ENCODE results near the gene INPP5E. TPM values are rescaled to one million over a fixed set of nuclear protein-coding genes. Genes with fewer than 3 reads are reported as not detected.

The INPP5E gene
- total RNA-seq, 1 donor from 2014 or later: 16.7 TPM

- Mint-ChIP-seq H3K4me1 (ENCODE audit: unreplicated experiment) (no peaks in the 10 kb centered on the region), H3K36me3 (ENCODE audit: unreplicated experiment) (peaks cover 23% of the 10 kb centered on the region), H3K4me3 (ENCODE audit: unreplicated experiment) (no peak overlapping the region), H3K27me3 (ENCODE audit: unreplicated experiment) (no peaks in the 10 kb centered on the region), H3K27ac (ENCODE audit: unreplicated experiment) (no peak overlapping the region), H3K9me3 (ENCODE audit: unreplicated experiment) (no peaks in the 10 kb centered on the region)
- no peak for DNase-seq (ENCODE audit: extremely low spot score, unreplicated experiment)
- TF ChIP-seq, protein P1, sequence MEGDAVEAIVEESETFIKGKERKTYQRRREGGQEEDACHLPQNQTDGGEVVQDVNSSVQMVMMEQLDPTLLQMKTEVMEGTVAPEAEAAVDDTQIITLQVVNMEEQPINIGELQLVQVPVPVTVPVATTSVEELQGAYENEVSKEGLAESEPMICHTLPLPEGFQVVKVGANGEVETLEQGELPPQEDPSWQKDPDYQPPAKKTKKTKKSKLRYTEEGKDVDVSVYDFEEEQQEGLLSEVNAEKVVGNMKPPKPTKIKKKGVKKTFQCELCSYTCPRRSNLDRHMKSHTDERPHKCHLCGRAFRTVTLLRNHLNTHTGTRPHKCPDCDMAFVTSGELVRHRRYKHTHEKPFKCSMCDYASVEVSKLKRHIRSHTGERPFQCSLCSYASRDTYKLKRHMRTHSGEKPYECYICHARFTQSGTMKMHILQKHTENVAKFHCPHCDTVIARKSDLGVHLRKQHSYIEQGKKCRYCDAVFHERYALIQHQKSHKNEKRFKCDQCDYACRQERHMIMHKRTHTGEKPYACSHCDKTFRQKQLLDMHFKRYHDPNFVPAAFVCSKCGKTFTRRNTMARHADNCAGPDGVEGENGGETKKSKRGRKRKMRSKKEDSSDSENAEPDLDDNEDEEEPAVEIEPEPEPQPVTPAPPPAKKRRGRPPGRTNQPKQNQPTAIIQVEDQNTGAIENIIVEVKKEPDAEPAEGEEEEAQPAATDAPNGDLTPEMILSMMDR (IDR thresholded peaks at IDR 0.05): no peak
Measured at GRCh38 chr9:136392538-136393449, 46.9 kb downstream of the INPP5E start.

DNA sequence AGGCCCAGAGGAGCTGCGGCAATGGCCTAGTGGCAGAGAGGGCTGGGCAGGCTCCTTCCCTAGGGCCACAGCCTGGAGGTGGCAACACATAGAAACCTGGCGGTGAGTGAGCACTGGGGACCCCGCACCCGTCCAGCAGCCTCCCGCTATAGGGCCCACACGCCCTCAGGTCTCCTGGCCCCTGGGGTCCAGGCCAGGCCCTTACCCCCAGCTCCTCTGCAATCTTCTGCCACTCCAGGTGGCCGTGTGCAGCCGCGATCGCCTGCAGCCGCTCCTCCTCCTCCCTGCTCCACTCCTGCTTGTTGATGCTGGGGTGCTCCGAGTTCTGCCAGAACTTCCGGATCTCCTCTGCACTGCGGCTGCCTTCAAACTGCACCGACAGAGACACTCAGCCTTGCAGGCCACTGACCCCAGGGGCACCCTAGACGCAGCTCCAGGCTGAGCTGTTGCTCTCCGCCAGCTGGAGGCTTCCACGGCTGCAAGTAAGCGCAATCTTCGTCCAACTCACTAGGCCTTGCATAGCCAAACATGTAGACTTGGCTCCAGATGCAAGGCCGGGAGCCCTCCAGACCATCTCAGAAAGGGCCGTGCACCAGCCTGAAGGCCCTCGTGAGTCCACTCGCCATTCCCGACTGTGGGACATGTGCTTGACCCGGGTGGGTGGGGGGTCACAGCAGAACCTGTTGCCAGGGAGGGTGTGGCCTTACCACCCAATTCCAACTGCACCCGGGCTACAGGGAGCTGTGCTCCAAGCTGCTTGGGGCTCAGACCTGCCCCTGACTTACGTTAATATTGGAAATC lies 47.7 kb downstream of the INPP5E start:
- no peaks in the 10 kb centered on the region for H3K4me1 Mint-ChIP-seq (ENCODE audit: unreplicated experiment)
- TF ChIP-seq, protein P1 (IDR thresholded peaks at IDR 0.05): no peak
- no peak overlapping the region for H3K4me3 Mint-ChIP-seq (ENCODE audit: unreplicated experiment)
- no peaks in the 10 kb centered on the region for H3K9me3 Mint-ChIP-seq (ENCODE audit: unreplicated experiment)
- peaks cover 23% of the 10 kb centered on the region for H3K36me3 Mint-ChIP-seq (ENCODE audit: unreplicated experiment)
- H3K27me3 Mint-ChIP-seq (ENCODE audit: unreplicated experiment): no peaks in the 10 kb centered on the region
- no peak for DNase-seq (ENCODE audit: extremely low spot score, unreplicated experiment)
- H3K27ac Mint-ChIP-seq (ENCODE audit: unreplicated experiment): no peak overlapping the region

DNA sequence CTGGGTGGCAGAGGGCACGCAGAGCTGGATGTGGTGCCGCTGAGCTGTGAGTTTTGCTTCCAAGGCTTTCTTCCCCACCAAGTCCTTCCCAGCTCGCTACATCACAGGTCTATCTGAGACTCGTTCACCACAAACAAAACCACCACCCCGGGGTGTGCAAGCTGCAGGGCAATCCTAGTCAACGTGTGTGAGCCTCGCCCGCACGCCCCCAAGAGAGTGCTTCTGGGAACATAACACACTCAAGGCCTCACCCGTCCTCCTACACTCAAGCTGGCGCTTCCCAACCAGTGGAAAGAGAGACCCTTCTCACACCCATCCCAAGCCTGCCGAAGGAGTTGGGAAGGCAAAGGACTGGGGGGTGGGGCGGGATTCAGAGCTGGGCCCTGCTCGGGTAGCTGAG lies 50.2 kb downstream of the INPP5E start:
- no peaks in the 10 kb centered on the region for H3K27me3 Mint-ChIP-seq (ENCODE audit: unreplicated experiment)
- H3K4me3 Mint-ChIP-seq (ENCODE audit: unreplicated experiment): no peak overlapping the region
- peaks cover 32% of the 10 kb centered on the region for H3K36me3 Mint-ChIP-seq (ENCODE audit: unreplicated experiment)
- no peaks in the 10 kb centered on the region for H3K4me1 Mint-ChIP-seq (ENCODE audit: unreplicated experiment)
- H3K27ac Mint-ChIP-seq (ENCODE audit: unreplicated experiment): no peak overlapping the region
- H3K9me3 Mint-ChIP-seq (ENCODE audit: unreplicated experiment): no peaks in the 10 kb centered on the region
- DNase-seq (ENCODE audit: extremely low spot score, unreplicated experiment): no peak
- TF ChIP-seq, protein P1 (IDR thresholded peaks at IDR 0.05): no peak

GRCh38 chr9:136387217-136387616 lies 52.4 kb downstream of the INPP5E start:
- Mint-ChIP-seq H3K27ac (ENCODE audit: unreplicated experiment) (no peak overlapping the region), H3K36me3 (ENCODE audit: unreplicated experiment) (peaks cover 35% of the 10 kb centered on the region), H3K4me1 (ENCODE audit: unreplicated experiment) (no peaks in the 10 kb centered on the region), H3K27me3 (ENCODE audit: unreplicated experiment) (no peaks in the 10 kb centered on the region), H3K4me3 (ENCODE audit: unreplicated experiment) (no peak overlapping the region), H3K9me3 (ENCODE audit: unreplicated experiment) (no peaks in the 10 kb centered on the region)
- TF ChIP-seq, protein P1 (IDR thresholded peaks at IDR 0.05): no peak
- no peak for DNase-seq (ENCODE audit: extremely low spot score, unreplicated experiment)

DNA sequence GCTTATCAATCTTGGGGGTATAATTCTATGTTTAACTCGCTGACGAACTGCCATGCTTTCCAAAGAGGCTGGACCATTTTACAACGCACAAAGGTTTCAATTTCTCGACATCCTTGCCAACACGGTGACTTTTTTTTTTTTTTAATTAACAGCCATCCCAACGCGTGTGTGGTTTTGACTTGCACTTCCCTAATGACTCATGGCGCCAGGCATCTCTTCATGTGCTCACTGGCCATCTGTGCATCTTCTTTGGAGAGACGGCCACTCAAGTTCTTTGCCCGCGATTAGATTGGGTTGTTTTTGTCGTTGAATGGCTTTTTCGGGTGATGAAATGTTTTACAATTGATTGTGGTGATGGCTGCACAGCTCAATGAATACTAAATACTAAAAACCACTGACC lies 53.6 kb downstream of the INPP5E start:
- no peaks in the 10 kb centered on the region for H3K27me3 Mint-ChIP-seq (ENCODE audit: unreplicated experiment)
- H3K36me3 Mint-ChIP-seq (ENCODE audit: unreplicated experiment): peaks cover 33% of the 10 kb centered on the region
- TF ChIP-seq, protein P1 (IDR thresholded peaks at IDR 0.05): no peak
- no peak for DNase-seq (ENCODE audit: extremely low spot score, unreplicated experiment)
- no peaks in the 10 kb centered on the region for H3K9me3 Mint-ChIP-seq (ENCODE audit: unreplicated experiment)
- no peak overlapping the region for H3K4me3 Mint-ChIP-seq (ENCODE audit: unreplicated experiment)
- no peaks in the 10 kb centered on the region for H3K4me1 Mint-ChIP-seq (ENCODE audit: unreplicated experiment)
- no peak overlapping the region for H3K27ac Mint-ChIP-seq (ENCODE audit: unreplicated experiment)
